SK-N-SH treated with all-trans-retinoic acid at 6 μM for 48 hours (cell line): ENCODE measurements around the gene AGPAT3.

Experiments
- ATAC-seq: fragments of 200-7000 bp; cut with Tn5 transposase; 3 replicates; pipeline ENCODE4 v1.9.1; 2020; ENCODE audit warnings: mild to moderate bottlenecking, moderate library complexity
- ARNTL ChIP-seq: fragments of 450-650 bp; formaldehyde crosslinking; IDR thresholded peaks from 2 replicates; pipeline ENCODE4 v1.5.0; 2020; ENCODE audit warnings: low read depth, mild to moderate bottlenecking, moderate library complexity, borderline replicate concordance
- BACH2 ChIP-seq: fragments of 250-450 bp; sonication (Bioruptor Pico); IDR thresholded peaks from 2 replicates; pipeline ENCODE4 v1.9.0; 2021; ENCODE audit warnings: mild to moderate bottlenecking, borderline replicate concordance
- CREB5 ChIP-seq: fragments of 250-450 bp; sonication (Bioruptor Pico); IDR thresholded peaks from 2 replicates; pipeline ENCODE4 v1.5.1; 2020; ENCODE audit warnings: low read depth, mild to moderate bottlenecking, moderate library complexity
- CSDC2 ChIP-seq: fragments of 250-450 bp; sonication (Bioruptor Pico); IDR thresholded peaks from 2 replicates; pipeline ENCODE4 v1.5.0; 2020; ENCODE audit warnings: mild to moderate bottlenecking, moderate library complexity
- CSRNP3 ChIP-seq: fragments of 250-450 bp; sonication (Bioruptor Pico); IDR thresholded peaks from 2 replicates; pipeline ENCODE4 v1.5.1; 2021; ENCODE audit warnings: mild to moderate bottlenecking, moderate library complexity
- ESRRG ChIP-seq: fragments of 250-450 bp; sonication (Bioruptor Pico); IDR thresholded peaks from 2 replicates; pipeline ENCODE4 v1.6.1; 2021; ENCODE audit warnings: mild to moderate bottlenecking
- GLIS3 ChIP-seq: fragments of 250-450 bp; sonication (Bioruptor Pico); IDR thresholded peaks from 2 replicates; pipeline ENCODE4 v1.5.0; 2020; ENCODE audit warnings: mild to moderate bottlenecking, moderate library complexity
- ISL1 ChIP-seq: fragments of 250-450 bp; sonication (Bioruptor Pico); IDR thresholded peaks from 2 replicates; pipeline ENCODE4 v2.1.2; 2022; ENCODE audit warnings: mild to moderate bottlenecking, moderate library complexity
- OSR1 ChIP-seq: fragments of 250-450 bp; sonication (Bioruptor Pico); IDR thresholded peaks from 2 replicates; pipeline ENCODE4 v1.8.0; 2022; ENCODE audit warnings: moderate library complexity, mild to moderate bottlenecking, inconsistent platforms
- PATZ1 ChIP-seq: fragments of 250-450 bp; sonication (Bioruptor Pico); IDR thresholded peaks from 2 replicates; pipeline ENCODE4 v1.8.0; 2020; ENCODE audit warnings: mild to moderate bottlenecking, moderate library complexity, borderline replicate concordance
- PPARA ChIP-seq: fragments of 250-450 bp; sonication (Bioruptor Pico); IDR thresholded peaks from 2 replicates; pipeline ENCODE4 v1.5.0; 2020; ENCODE audit warnings: mild to moderate bottlenecking, borderline replicate concordance
- RARB ChIP-seq: fragments of 250-450 bp; sonication (Bioruptor Pico); IDR thresholded peaks from 2 replicates; pipeline ENCODE4 v1.8.0; 2021; ENCODE audit warnings: mild to moderate bottlenecking, moderate library complexity
- SNAI2 ChIP-seq: fragments of 250-450 bp; sonication (Bioruptor Pico); IDR thresholded peaks from 2 replicates; pipeline ENCODE4 v1.5.0; 2020; ENCODE audit warnings: mild to moderate bottlenecking, moderate library complexity
- TCF4 ChIP-seq: fragments of 250-450 bp; sonication (Bioruptor Pico); IDR thresholded peaks from 2 replicates; pipeline ENCODE4 v1.8.0; 2021; ENCODE audit warnings: mild to moderate bottlenecking, moderate library complexity, borderline replicate concordance
- TOX ChIP-seq: fragments of 250-450 bp; sonication (Bioruptor Pico); IDR thresholded peaks from 2 replicates; pipeline ENCODE4 v1.8.0; 2021; ENCODE audit warnings: mild to moderate bottlenecking, moderate library complexity, borderline replicate concordance
- TSHZ2 ChIP-seq: fragments of 250-450 bp; sonication (Bioruptor Pico); IDR thresholded peaks from 2 replicates; pipeline ENCODE4 v1.5.0; 2020; ENCODE audit warnings: mild to moderate bottlenecking, moderate library complexity
- ZC3H10 ChIP-seq: fragments of 250-450 bp; sonication (Bioruptor Pico); IDR thresholded peaks from 2 replicates; pipeline ENCODE4 v1.5.1; 2021; ENCODE audit warnings: mild to moderate bottlenecking, moderate library complexity
- ZFP3 ChIP-seq: fragments of 250-450 bp; sonication (Bioruptor Pico); IDR thresholded peaks from 2 replicates; pipeline ENCODE4 v1.5.0; 2020; ENCODE audit warnings: mild to moderate bottlenecking, moderate library complexity
- ZFP30 ChIP-seq: fragments of 450-650 bp; formaldehyde crosslinking; IDR thresholded peaks from 2 replicates; pipeline ENCODE4 v1.5.0; 2022; ENCODE audit warnings: mild to moderate bottlenecking, moderate library complexity
- ZNF565 ChIP-seq: fragments of 450-650 bp; formaldehyde crosslinking; conservative IDR thresholded peaks from 2 replicates; pipeline ENCODE4 v1.5.0; 2020; ENCODE audit warnings: low read depth, mild to moderate bottlenecking, moderate library complexity
- ZNF70 ChIP-seq: fragments of 450-650 bp; formaldehyde crosslinking; IDR thresholded peaks from 2 replicates; pipeline ENCODE4 v1.5.0; 2020; ENCODE audit warnings: mild to moderate bottlenecking, moderate library complexity
- ZNF8 ChIP-seq: fragments of 450-650 bp; formaldehyde crosslinking; IDR thresholded peaks from 2 replicates; pipeline ENCODE4 v1.5.0; 2020; ENCODE audit warnings: mild to moderate bottlenecking, moderate library complexity

AGPAT3 gene

GRCh38 chr21:43916076-43916475 lies 51.1 kb downstream of the AGPAT3 start (continued):
- TF ChIP-seq ESRRG (CRISPR knock-in tag) = no peak

GRCh38 chr21:43916691-43917514 lies 51.9 kb downstream of the AGPAT3 start:
- ATAC-seq = no peak; the same call in 2 of the 3 replicates
- TF ChIP-seq ESRRG (CRISPR knock-in tag) (no peak), PPARA (CRISPR knock-in tag) (no peak), ZC3H10 (CRISPR knock-in tag) (no peak), GLIS3 (CRISPR knock-in tag) (no peak), CSDC2 (CRISPR knock-in tag) (no peak), TSHZ2 (no peak), ISL1 (CRISPR knock-in tag) (no peak), RARB (no peak), PATZ1 (CRISPR knock-in tag) (no peak), ZNF8 (CRISPR knock-in tag) (no peak), SNAI2 (CRISPR knock-in tag) (no peak), ZNF565 (CRISPR knock-in tag) (no peak), TOX (no peak), TCF4 (no peak), CSRNP3 (CRISPR knock-in tag) (no peak), ZFP3 (CRISPR knock-in tag) (no peak), OSR1 (CRISPR knock-in tag) (no peak), CREB5 (no peak), ZNF70 (CRISPR knock-in tag) (no peak), ZFP30 (CRISPR knock-in tag) (no peak)

- TF ChIP-seq ISL1 (CRISPR knock-in tag) (no peak), PPARA (CRISPR knock-in tag) (no peak), SNAI2 (CRISPR knock-in tag) (no peak), OSR1 (CRISPR knock-in tag) (no peak), ESRRG (CRISPR knock-in tag) (no peak), CSRNP3 (CRISPR knock-in tag) (no peak), ZC3H10 (CRISPR knock-in tag) (no peak), BACH2 (no peak), CSDC2 (CRISPR knock-in tag) (no peak), ARNTL (no peak), TSHZ2 (no peak), ZFP30 (CRISPR knock-in tag) (no peak), ZNF565 (CRISPR knock-in tag) (no peak), TCF4 (no peak)
- TF ChIP-seq, all 23 proteins: peak for 0
- ATAC-seq = no peak
These were observed 52.7 kb downstream of the AGPAT3 start for GRCh38 chr21:43917515-43918384.
